ENCODE results near the gene INSR.
A peak's percentile ranks its signal among the peaks of the same experiment; 100 is the strongest.
"Not testable (repeated sequence)": the region's sequence is repeated elsewhere in the genome, so short reads cannot be mapped to it uniquely, and the experiment has no call there.

INSR gene

DNA sequence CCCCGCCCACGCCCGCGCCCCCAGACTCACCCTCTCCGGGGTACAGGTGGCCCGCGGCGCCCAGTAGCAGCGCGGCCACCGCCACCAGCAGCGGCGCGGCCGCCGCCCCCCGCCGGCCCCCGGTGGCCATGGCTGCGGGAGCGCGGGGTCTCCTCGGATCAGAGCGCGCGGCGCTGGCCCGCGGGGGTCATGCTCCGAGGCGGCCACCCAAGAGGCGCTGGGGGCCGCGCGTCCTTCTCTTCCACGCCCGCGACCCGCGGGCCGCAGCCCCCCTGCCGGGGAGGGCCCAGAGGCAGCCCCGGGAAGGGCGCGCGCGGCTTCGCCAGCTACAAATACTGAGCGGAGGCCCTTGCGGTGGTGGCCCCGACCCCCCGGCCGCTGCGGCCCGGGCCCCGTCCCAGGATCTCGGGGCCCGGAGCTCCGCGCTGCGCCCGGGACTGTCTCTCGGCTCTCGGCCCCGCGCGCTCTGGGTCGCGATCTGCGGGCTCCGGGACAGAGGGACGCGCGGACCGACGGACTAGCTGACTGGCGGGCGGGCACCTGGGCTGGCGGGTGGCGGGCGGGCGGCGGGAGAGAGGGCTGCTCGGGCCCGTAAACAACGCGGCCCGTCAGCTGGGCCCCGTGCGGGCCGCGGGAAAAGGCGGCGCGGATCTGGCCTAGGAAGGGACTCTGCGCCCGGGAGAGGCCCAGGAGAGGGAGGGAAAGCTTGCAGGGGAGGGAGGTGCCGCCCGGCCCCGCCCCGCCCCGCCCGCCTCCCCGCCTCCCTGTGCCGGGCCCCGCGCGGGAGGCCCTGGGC is at the start of gene INSR:
Gene INSR (minus strand): TSS at position 653 of the 796 bp plus-strand sequence. CDS start 523 bp downstream, at position 130.
- peak; percentile 22 to 92 (median 79) for DNase-seq

DNA sequence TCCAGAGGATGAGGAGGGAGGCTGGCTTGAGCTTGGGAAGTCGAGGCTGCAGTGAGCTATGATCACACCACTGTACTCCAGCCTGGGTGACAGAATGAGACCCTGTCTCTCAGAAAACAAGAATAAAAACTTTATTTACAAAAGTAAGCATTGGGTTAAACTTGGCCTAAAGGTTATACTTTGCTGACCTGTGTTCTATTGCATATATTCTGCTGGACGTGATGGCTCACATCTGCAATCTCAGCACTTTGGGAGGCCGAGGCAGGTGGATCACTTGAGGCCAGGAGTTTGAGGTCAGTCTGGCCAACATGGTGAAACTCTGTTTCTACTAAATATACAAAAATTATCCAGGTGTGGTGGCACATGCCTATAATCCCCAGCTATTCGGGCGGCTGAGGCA is 47.9 kb upstream of the INSR start:
- no peak for DNase-seq

DNA sequence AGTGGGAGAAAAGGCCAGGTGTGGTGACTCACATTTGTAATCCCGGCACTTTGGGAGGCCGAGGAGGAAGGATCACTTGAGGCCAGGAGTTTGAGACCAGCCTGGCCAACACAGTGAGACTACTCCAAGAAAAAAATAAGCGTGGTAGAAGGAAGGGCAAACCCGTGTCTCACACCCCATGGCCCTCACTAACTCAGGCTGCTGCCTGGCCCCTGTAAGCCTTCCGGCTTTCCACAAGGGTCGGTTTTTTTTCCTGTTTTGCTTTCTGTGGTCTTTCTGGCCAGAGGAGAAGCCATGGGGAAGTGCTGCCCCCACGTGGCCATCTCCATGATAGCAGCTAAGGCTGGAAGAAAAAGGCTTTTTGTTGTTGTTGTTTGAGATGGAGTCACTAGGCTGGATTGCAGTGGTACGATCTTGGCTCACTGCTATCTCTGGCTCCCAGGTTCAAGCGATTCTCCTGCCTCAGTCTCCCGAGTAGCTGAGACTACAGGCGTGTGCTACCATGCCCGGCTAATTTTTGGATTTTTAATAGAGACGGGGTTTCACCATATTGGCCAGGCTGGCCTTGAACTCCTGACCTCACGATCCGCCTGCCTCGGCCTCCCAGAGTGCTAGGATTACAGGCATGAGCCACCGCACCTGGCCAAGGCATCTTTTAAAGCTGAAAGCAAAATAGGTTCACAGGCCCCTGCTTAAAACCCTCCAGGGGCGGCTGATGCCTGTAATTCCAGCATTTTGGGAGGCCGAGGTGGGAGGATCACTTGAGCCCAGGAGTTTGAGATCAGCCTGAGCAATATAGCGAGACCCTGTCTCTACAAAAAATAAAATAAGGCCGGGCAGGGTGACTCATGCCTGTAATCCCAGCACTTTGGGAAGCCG is 47.0 kb upstream of the INSR start:
- DNase-seq = peak in 50 of 51 donors; percentile 3 to 90 (median 60)

DNA sequence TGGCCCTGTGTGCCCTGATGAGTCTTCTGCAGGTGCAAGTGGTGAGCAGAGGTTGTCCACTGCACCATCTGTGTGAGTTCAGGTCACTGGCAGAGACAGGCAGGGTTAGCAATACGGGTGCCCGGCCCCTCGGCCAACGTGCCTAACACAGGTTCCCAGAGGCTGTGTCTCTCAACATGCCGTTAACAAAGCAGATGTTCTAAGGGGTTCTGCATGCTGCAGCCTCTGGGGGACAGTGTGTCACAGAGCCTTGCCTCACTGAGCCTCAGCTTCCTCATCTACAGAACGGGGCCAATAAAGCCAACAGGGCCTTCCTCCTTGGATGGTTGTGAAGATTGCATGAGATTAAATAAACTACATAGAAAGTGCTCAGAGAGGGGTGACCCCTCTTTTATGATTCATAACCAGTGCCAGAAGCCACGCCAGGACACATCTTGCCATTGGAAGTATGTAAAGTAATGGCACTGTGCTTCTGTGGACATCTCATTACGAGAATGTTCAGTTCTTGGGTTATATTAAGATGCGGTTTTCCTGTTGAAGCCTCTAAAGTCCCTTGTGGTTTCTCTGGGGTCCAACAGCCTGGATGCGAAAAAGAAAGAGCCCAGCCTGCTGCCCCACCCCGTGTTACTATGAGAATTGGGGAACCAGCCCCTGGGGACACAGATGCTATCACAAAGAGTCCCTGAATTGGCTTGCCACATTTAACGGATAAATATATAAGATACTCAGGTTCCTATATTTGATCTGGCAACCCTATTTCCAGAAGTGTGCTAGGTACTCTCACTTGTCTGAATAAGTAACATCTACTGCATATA is 43.4 kb upstream of the INSR start:
- DNase-seq = peak in 10 of 51 donors; percentile 1 to 33 (median 10)

DNA sequence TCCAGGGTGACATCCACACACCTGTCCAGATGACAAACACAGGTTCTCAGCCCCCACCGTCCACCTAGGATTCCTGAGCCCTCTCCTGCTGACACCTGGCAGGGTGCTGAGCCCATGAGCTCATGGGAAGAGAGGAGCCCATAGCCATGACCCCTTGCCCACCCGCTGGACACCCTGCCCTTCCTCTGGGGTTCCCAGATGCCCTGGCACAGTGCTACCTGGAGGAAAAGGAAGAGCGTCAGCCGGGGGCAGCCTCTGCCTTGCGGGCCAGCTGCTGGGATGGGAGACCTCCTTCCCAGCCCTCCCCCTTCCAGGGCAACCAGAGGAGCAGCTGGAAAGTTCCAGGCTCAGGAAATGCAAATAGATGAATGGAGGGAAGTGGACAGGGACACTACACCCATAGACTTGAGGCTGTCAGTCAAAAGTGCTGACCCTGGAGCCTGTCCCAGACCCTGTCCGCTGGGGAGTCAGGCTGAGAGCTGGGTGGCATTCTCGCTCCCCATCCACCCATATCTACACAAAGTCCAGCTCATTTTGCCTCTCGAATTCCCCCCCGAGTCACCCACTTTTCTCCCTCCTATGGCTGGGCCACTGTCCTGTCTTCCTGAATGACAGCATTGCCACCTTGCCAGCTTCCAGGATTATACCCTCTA is 42.2 kb upstream of the INSR start:
- DNase-seq = no peak

DNA sequence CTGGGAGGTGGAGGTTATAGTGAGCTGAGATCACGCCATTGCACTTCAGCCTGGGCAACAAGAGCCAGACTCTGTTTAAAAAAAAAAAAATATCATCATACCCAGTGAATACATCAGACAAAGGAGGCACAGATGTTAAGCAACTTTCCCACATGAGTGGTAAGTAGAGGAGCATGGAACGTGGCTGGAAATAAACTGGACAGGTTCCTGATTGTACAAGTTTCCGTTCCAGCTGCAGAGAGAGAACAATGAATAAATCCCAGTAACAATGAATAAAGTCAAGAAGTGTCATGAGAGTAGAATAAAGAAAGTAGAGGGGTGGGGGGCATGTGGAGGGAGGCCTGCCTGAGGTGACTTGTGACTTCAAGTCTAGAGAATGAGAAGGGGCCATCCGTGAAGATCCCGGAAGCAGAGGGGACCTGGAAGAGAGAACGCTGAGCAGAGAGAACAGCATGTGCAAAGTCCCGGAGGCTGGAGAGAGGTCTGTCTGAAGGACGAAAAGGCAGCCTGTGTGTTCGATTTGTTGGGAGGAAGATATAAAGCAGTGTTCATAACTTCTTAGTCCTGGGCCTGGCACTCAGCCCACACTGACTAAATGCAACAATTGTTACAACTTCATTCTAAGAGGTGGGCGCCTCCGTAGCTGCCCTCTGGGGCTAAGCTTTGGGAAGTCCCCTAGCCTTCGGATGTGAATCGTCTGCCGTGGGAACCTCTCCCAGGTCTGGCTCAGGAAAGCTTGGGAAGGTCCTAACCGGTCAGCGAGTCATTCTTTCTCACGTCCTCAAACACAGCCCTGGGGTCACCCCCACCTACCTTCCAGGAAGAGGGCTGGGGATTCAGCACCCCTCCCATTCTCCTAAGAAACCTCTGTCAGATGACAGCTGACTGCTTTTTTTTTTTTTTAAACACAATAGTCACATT is 39.2 kb upstream of the INSR start:
- no peak for DNase-seq

DNA sequence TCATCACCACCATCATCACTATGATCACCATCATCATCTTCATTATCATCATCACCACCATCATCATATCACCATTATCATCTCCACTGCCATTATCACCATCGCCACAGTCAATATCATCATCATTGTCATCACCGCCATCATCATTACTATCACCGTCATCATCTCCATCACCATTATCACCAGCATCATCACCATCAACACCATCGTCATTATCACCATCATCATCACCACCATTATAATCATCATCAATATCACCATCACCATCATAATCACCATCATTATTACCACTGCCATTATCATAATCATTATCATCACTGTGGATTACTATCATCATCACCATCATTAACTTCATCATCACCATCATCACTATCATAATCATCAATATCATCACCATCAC is 37.2 kb upstream of the INSR start:
- no peak for DNase-seq

DNA sequence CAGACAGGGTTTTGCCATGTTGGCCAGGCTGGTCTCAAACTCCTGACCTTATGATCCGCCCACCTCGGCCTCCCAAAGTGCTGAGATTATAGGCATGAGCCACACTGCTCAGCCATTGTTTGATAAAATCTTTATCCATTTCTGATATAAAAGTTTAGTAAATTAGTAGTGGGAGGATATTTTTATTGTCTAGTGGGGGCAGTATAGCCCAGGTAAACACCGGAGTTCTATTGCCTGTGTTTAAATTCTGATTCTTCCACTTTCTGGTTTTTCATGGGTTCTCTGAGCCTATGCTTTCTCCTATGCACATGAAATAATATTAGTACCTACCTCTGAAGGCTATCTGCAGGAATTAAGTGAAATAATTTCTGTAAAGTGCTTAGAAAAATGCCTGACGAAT is 34.4 kb upstream of the INSR start:
- no peak for DNase-seq

DNA sequence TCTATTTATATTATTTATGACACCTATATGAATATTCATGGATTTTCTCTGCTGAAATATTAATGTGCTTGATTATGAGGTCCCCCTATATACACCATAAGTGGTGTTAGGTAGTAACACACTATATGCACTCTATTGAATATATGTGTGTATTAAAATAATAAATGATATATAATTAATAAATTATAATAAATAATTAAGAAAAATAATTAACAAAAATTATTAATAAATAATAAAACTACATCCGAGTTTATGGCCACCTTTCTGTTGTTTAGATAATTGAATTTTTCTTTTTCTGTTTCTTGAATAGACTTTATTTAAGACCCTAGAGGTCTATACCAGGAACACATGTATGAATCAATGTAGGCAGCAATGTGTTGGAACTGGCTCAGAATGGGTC is 33.6 kb upstream of the INSR start:
- DNase-seq = no peak

DNA sequence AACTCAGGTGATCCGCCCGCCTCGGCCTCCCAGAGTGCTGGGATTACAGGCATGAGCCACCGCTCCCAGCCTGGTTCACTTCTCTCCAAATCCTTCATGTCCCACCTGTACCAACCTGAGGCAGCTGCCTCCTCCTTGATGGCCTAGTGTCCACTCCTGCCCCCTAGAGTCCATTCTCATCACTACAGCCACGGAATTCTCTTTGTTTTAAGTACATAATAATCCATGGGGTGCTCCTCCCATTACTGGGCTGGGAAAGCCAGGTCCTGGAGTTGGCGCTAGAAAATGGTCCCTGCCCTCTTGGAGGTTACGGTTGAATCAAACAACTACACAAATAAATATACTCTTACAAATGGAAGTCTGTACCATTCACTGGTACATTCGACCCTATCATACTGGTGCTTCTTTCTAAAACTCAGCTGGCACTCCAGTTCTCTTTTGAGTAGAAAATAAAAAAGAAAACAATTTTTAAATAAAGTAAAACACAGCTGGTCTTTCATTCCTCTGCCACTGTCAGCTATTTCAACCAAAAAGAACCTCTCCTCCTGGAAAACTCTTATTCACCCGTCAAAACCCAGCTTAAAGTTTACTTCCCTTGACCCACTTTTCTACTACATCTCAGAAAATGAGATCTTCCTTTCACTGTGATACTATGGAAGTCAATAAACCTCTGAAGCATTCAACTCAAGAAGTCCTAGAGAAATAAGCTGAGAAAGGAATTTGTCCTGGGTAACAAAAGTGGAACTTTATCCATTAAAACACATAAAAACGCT is 32.1 kb upstream of the INSR start:
- DNase-seq = no peak

DNA sequence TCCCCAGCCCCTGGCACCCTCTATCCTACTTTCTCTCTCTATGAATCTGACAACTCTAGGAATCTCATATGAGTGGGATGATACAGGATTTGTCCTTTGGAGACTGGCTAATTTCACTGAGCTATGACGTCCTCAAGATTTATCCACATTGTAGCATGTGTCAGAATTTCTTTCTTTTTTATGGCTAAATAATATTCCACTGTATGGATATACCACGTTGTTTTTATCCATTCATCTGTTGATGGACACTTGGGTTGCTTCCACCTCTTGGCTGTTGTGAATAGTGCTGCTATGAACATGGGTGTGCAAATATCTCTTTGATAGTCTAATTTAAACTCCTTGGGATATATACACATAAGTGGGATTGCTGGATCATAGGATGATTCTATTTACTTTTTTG is 24.0 kb upstream of the INSR start:
- DNase-seq = no peak

DNA sequence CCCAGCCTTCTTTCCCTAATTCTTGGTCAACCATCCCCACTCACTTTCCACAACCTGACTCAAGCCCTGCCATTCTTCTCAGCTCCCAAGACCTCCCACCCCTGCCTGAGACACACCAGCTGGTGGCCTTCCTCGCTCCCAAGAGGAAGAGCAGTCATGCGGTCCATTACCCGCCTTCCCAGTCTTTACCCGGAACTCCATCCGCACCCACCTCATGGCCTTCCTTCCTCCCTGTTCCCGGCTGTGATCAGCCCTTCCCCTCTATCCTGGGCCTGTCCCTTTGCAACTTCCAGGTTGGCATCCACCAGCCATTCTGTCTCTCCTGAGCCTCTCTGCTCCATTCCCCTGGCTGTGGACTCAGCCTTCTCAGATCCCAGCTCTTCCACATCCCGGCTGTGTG is 18.6 kb upstream of the INSR start:
- DNase-seq = no peak

DNA sequence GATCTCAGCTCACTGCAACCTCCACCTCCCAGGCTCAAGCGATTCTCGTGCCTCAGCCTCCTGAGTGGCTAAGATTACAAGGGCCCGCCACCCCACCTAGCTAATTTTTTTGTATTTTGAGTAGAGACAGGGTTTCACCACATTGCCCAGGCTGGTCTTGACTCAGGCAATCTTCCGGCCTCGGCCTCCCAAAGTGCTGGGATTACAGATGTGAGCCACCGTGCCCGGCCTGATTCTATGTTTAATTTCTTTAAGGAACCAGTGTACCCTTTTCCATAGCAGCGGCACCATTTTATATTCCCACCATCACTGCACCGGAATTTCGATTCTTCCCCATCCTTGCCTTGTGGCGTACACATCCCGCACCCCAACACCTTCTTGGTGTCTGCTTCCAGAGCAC is 17.7 kb upstream of the INSR start:
- DNase-seq = no peak

DNA sequence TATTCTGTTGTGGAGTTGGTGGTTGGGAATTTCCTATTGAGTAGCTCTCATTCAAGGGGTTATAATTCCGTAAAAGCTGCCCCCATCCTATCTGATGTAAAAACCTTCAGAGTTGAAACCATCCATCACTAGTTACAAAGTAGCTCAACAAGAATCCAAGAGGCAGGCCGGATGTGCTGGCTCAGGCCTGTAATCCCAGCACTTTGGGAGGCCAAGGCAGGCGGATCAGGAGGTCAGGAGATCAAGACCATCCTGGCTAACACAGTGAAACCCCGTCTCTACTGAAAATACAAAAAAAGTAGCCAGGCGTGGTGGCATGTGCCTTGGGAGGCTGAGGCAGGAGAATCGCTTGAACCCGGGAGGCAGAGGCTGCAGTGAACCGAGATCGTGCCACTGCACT is 14.1 kb upstream of the INSR start:
- not testable (repeated sequence) for DNase-seq

DNA sequence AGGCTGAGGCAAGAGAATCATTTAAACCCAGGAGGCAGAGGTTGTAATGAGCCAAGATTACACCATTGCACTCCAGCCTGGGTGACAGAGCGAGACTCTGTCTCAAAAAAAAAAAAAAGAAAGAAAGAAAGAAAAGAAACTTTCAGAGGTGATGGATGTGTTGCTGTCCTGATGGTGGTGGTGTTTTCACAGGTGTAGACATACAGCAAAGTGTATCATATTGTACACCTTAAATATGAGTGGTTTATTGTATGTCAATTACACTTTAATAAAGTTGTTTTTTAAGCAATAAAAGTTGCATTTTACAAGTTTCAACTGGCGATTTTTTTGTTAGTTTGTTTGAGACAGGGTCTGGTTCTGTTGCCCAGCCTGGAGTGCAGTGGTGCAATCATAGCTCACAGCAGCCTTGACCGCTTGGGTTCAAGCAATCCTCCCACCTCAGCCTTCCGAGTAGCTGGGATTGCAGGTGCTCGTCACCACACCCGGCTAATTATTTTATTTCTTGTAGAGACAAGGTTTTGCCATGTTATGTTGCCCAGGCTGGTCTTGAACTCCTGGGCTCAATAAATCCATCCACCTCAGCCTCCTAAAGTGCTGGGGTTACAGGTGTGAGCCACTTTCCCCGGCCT is 13.5 kb upstream of the INSR start:
- no peak for DNase-seq

DNA sequence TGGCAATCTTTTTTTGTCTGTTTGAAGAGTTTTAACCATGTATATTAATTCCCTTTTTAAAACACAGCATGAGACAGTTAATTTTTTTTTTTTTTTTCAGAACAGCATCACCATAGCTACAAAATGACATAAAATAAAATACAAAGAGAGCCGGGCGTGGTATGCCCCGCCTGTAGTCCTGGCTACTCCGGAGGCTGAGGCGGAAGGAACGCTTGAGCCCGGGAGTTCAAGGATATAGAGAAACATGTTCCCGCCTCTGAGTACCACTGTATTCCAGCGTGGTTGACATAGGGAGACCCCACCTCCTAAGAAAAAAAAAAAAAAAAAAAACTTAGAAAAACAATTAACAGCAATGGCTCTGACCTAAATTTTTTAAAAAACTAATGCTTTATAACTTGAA is 10.0 kb upstream of the INSR start:
- no peak for DNase-seq

DNA sequence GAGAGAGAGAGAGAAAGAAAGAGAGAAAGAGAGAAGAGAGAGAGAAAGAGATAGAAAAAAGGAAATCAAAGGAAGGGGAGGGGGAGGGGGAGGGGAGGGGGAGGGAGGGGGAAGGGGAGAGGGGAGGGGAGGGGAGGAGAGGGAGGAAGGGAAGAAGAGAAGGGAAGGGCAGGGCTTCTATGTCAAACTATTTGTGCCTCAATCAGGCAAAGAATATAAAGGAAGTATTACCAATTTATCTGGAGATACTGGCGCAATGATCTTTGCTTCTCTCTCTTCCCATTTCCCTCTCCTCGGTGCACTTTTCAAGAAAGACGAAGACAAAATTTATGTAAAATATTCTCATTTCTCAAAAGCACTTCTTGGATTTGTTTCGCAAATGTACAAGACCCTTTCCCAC is 9.3 kb upstream of the INSR start:
- DNase-seq = no peak

DNA sequence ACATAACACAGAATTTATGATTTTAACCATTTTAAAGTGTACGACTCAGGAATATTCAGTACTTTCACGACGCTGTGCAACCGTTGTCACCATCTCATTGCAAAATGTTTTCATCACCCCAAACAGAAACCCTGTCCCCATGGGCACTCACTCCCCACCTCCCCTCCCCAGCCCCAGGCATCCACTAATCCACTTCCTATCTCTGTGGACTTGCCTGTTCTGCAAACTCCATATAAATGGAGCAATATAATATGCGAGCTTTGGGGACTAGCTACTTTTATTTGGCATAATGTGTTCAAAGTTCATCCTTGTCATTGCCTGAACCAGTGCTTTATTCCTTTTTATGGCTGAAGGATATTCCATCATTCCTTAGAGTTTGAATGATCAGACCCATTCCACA is 7.3 kb upstream of the INSR start:
- DNase-seq = no peak

DNA sequence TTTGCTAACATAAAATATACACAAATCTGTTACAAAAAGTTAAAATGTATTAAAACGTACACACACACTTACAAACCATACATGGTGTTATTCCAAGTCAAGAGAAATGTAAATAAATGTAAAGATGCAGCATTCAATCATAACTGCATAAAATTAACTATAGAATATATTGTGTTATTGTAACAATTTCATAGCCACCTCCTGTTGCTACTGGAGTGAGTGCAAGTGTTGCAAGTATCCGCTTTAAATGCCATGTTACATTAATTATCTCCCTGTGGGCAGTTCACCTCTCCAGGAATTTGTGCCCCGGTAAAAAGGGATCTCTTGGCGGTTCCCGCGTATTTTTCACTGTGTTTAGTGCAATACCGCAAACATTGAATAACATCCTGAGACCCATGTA is 3.5 kb upstream of the INSR start:
- no peak for DNase-seq
